Activated CD4-positive, alpha-beta T cell treated with anti-CD3 and anti-CD28 coated beads for 1 hour (primary cell): Measurements from ENCODE around the gene GPRIN3.
"Not testable (repeated sequence)": the region's sequence is repeated elsewhere in the genome, so short reads cannot be mapped to it uniquely, and the experiment has no call there.

Source experiments
- DNase-seq: peaks from one replicate; pipeline ENCODE4 v3.0.0-alpha.2; 2020

The GPRIN3 gene

GRCh38 chr4:89288430-89288829 is 19.2 kb downstream of the GPRIN3 start:
- no peak for DNase-seq

GRCh38 chr4:89287945-89288344 is 19.7 kb downstream of the GPRIN3 start:
- DNase-seq: no peak

GRCh38 chr4:89285745-89286144 is 21.9 kb downstream of the GPRIN3 start:
- no peak for DNase-seq

- DNase-seq: no peak
Measured at GRCh38 chr4:89284828-89285227, 22.8 kb downstream of the GPRIN3 start.

- no peak for DNase-seq
Measured at GRCh38 chr4:89284020-89284424, 23.6 kb downstream of the GPRIN3 start.

DNA sequence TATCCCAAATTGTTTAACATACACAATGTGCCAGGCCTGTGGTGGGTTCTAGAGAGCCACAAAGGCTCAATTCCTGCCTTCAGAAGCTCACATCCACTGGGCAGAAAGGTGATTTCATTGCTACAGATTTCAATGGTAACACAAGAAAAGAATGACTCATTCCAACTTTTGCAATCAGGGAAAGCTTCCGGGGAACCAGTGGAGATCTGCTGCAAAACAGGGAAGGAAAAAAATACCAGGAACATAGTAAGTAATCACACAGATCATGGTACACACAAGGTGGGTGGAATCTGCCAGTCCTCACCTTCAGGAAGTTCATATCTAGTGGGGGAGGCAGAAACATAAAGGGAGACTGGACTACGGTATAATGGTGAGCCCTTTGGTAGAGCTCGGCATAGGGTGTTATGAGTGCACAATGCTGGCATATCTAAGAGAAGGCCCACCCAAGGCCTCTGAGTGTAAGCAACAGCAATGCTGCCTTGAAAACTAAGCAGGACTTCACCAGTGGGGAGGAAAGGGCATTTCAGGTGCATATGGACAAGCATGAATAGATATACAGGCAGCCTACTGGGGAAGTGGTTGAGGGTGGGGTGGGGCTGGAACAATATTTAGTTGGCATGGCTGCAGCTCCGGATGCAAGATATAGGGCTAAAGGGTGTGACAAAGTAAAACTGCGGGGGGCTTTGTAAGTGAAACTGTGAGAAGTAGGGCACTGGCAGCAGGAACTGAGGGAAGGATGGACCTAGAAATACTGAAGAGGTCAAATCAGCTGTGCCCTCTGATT is 24.2 kb downstream of the GPRIN3 start:
- no peak for DNase-seq

DNA sequence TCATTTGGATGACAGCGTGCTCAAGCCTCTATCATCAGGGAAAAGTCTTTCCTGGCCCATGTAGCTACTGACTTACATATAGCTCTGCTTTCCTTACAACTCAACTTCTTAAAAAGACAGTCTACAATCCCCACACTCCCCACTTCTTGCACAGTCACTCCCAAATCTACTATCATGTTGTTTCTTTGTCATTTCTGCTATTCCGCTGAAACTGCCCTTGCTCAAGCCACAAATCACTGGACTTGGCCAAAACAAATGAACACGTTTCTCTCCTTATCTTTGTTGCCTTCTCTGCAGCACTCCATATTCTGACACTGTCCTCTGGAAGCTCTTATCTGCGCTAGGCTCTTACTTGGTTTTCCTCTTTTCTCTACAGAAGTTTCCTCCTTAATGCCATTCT is 28.2 kb downstream of the GPRIN3 start:
- DNase-seq: no peak

DNA sequence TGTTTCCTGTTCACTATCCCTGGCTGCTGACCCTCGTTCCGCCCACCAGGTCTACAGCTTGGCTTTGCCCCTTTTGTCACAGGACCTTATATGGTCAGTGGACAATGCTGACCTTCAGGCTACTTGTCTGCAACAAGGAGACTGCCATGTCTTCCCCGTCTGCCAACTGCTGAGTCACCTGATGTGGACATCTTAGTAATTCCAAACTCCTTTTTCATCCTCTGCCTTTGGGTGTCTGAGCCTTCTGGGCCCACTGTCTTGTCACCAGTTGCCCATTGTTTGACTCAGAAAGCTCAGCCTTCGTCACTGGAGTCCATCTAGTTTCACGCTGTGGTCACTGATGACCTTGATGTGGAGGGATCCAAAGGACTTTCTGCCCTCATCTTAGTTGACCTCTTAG is 30.2 kb downstream of the GPRIN3 start:
- DNase-seq: no peak

DNA sequence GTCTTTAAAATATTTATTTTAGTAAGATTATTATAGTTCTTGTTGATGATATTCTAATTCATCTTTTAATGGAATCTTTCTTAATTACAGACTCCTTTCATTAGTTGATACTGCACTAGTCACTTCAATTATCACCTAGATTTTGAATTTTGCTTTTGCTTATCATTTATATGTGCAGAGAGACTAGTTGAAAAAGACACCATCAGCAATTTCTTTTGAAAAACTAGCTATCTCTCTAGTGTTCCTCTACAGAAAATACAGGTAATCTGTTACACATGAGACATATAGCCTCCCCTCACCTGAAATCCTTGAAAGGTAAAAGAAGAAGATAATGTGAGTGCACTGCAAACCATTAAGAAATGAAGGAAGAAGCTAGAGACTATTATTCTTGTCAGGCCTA is 31.3 kb downstream of the GPRIN3 start:
- no peak for DNase-seq

GRCh38 chr4:89275587-89275986 is 32.0 kb downstream of the GPRIN3 start:
- no peak for DNase-seq

DNA sequence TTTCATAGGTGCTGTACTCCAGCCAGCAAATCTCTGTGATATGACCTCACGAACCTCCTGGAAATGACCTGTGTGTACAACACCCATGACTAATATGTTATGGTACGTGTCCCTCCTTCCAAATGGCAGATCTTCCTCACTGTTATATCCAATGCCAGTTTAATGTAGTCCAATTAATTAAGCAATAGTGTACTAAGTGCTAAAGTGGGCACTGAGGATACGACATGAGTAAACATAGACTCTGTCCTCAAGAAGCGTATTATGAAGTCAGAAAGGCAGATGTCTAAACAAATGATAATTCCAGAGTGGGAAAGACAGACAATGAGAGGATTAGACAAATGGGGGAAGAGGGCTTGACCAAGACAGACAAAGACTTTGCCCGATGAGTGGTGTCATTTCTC is 33.9 kb downstream of the GPRIN3 start:
- no peak for DNase-seq

DNA sequence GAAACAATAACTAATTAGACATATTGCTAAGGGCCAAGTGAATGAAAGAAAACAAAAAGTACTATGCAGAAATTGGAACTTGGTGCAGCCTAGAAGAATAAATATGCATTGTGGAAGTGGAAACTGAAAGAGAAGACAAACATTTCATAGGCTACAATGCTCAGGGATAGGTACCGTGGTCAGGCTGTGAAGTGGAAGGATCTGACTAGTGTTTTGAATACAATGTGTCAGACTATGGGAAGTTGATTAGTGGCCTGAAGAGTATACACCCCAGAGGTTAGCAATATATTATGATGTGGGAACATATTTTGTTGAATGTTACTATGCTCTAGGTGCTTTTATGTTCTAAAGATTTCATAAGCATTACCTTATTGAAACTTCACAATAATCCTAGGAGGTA is 36.8 kb downstream of the GPRIN3 start:
- no peak for DNase-seq

- DNase-seq: no peak
Measured at GRCh38 chr4:89269121-89269666, 38.4 kb downstream of the GPRIN3 start.

GRCh38 chr4:89268679-89269078 is 38.9 kb downstream of the GPRIN3 start:
- no peak for DNase-seq

GRCh38 chr4:89267846-89268245 is 39.8 kb downstream of the GPRIN3 start:
- no peak for DNase-seq

DNA sequence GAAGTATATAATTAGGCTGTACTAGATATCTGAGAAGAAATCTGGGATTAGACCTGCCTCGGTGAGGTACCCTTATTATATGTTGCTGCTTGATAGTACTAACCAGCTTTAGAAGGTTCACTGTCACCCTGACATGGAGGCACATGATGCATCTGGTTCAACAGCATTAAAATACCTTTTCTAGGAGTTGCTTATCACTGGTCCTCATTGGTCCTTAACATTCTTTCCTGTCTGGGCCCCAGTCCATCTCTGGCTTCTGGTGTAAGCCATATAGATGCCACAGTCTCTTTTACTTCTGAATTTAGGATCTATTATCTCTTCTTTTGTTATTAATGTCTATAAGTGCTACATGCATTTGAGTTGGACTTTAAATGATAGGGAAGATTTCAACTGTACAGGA is 40.2 kb downstream of the GPRIN3 start:
- no peak for DNase-seq

- DNase-seq: no peak
Measured at GRCh38 chr4:89266128-89266527, 41.5 kb downstream of the GPRIN3 start.

- no peak for DNase-seq
Measured at GRCh38 chr4:89263265-89263664, 44.3 kb downstream of the GPRIN3 start.

DNA sequence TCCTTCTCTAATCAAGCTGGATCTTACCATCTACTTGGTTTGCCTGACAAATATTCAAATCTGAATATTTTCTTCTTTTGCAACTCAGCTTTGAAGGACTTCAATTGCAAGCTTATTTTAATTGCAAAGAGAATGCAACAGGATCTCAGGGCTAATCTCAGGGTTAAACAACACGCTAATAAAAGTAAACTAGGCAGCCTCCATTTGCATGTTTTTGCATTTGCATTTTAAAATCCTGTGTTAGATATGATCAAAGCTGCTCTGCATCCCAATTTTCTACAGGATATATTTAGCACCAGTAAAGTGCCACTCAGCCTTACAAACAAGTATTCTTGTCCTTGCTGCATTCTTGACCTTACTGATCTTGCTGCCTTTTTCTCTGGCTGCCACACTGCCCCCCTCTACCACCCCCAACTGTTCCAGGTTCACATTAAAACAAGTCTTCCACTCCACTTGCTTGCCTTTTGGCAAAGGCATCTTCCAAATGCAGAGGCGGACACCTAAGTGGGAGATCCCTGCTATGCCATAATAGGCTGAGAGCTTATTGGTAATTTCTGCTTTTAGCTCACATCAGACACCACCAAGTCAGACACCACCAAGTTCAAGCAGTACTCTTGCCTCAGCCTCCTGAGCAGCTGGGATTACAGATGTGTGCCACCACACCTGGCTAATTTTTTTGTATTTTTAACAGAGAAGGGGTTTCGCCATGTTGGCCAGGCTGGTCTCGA is 48.1 kb downstream of the GPRIN3 start:
- no peak for DNase-seq

- DNase-seq: no peak
Measured at GRCh38 chr4:89258506-89258905, 49.1 kb downstream of the GPRIN3 start.

- DNase-seq: no peak
Measured at GRCh38 chr4:89257376-89257775, 50.2 kb downstream of the GPRIN3 start.

- DNase-seq: no peak
Measured at GRCh38 chr4:89256203-89256800, 51.3 kb downstream of the GPRIN3 start.

GRCh38 chr4:89254847-89255246 is 52.8 kb downstream of the GPRIN3 start:
- peak; percentile 25 for DNase-seq

DNA sequence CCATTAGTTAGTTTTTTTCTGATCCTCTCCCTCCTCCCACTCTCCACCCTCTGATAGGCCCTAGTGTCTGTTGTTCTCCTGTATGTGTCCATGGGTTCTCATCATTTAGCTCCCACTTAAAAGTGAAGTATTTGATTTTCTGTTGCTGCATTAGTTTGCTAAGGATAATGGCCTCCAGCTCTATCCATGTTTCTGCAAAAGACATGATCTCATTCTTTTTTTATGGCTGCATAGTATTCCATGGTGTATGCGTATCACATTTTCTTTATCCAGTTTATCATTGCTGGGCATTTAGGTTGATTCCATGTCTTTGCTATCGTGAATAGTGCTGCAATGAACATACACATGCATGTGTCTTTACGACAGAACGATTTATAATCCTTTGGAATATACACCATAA is 53.3 kb downstream of the GPRIN3 start:
- not testable (repeated sequence) for DNase-seq
